Epithelial cell of esophagus (primary cell): ENCODE measurements around the gene DENND6B.

Experiments
- DNase-seq: peaks from one replicate; pipeline ENCODE4 v3.0.0; 2010; ENCODE audit warnings: low read depth
- H3K4me3 ChIP-seq: 2 replicates; pipeline ENCODE4 v1.5.1; 2011; ENCODE audit warnings: mild to moderate bottlenecking, low read length, control low read depth
- TF ChIP-seq, protein P1 (sequence below): IDR thresholded peaks from 2 replicates; pipeline ENCODE4 v1.5.1; 2011; ENCODE audit warnings: low read depth, mild to moderate bottlenecking, low read length, control low read depth, inconsistent platforms; ENCODE audit not compliant: insufficient read depth; ENCODE audit errors: missing control alignments

DENND6B gene

DNA sequence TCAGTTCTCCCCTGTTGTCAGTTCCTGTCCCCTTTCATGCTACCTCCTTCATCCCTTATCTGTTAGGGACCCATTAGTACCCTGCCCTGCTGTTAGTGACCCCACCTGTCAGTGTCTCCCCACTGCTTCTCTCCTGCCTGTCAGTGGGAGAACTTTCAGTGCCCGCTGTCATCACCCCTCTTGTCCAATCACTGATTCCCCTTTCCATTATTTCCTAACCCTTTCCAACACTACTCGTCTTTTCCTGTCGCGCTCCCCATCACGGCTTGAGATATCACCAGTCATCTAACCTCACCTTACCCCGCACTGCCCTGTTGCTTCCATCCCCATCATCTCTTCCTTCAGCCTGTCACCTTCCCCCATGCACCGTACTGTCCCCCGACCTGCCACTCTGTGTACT lies 20.3 kb upstream of the DENND6B start:
- no peak for DNase-seq
- TF ChIP-seq, protein P1, sequence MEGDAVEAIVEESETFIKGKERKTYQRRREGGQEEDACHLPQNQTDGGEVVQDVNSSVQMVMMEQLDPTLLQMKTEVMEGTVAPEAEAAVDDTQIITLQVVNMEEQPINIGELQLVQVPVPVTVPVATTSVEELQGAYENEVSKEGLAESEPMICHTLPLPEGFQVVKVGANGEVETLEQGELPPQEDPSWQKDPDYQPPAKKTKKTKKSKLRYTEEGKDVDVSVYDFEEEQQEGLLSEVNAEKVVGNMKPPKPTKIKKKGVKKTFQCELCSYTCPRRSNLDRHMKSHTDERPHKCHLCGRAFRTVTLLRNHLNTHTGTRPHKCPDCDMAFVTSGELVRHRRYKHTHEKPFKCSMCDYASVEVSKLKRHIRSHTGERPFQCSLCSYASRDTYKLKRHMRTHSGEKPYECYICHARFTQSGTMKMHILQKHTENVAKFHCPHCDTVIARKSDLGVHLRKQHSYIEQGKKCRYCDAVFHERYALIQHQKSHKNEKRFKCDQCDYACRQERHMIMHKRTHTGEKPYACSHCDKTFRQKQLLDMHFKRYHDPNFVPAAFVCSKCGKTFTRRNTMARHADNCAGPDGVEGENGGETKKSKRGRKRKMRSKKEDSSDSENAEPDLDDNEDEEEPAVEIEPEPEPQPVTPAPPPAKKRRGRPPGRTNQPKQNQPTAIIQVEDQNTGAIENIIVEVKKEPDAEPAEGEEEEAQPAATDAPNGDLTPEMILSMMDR, result no peak

DNA sequence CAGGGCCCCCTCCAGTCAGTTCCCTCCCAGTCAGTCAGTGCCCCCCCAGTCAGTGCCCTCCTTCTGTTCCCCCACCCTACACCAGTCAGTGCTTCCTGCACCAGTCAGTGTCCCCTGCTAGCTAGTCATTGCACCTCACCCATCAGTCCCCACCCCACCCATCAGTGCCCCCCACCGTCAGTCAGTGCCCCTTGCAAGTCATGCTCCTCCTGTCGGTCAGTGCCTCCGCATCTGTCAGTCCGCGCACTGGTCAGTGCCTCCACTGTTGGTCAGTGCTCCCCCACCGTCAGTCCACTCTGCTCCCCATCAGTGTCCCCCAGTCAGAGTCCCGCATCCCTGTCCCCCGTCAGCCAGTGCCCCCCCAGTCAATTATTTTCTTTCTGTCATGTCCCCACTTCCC lies 19.7 kb upstream of the DENND6B start:
- DNase-seq, result no peak
- no peak overlapping the region for H3K4me3 ChIP-seq
- TF ChIP-seq, protein P1, result no peak

More for the DNA sequence above, 20.3 kb upstream of the DENND6B start:
- H3K4me3 ChIP-seq, result no peak overlapping the region

DNA sequence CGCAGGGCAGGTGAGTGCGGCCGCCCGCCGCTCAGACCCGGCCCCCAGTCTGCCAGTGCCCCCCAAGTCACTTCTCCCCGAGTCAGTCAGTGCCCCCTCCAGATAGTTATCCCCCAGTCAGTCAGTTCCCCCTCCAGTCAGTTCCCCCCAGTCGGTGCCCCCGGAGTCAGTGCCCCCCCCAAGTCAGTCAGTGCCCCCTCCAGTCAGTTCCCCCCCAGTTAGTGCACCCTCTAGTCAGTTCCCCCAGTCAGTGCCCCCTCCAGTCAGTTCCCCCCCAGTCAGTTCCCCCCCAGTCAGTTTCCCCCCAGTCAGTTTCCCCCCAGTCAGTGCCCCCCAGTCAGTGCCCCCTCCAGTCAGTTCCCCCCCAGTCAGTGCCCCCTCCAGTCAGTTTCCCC lies 16.7 kb upstream of the DENND6B start:
- DNase-seq, result no peak
- H3K4me3 ChIP-seq, result peak overlapping the region; percentile 61
- TF ChIP-seq, protein P1, result no peak

DNA sequence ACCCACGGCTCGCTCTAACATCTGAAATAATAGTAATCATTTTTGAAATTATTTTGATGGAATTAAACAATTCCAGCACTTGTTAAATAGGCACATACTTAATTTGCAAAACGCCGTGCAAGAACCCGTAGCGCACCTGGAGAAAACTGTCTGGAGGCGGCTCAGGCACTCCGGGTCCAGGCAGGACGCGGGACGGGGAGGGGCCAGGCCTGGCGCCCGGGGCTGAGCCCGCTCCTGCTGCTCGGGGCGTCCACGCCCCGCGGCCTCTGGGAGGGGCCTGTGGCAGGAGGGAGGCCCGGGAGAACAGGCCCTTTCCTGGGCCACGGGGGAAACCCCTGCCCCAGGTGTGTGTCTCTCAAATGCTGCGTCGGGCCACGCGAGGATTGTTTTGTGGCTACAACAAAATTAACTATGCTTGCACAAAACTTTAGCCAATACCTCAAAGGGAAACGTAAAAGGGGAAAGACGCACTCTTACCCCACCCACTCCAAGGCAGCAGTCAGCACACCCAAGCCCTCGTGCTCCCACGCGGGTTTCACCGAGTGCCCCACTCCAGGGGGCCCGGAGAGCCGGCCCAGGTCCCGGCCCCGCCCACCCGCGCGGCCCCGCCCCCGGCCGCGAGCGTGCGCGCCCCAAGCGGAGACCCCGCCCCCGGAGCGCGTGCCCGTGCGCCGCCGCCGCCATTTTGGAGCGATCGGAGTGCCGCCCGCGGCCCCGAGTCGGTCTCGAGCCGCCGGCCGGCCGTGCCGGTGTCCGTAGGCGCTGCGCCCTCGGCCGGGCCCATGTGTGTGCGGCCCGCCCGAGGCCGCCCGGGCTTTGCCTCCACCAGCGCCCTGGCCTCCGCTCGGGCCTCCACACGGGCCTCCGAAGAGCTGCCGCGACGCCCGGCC lies 16.1 kb upstream of the DENND6B start, which contains the start of gene PPP6R2:
PPP6R2 (plus strand) TSS at position 677 of the 890 bp plus-strand sequence. CDS start 50,582 bp downstream, outside the sequence.
- peak; percentile 72 for DNase-seq
- TF ChIP-seq, protein P1, result no peak

DNA sequence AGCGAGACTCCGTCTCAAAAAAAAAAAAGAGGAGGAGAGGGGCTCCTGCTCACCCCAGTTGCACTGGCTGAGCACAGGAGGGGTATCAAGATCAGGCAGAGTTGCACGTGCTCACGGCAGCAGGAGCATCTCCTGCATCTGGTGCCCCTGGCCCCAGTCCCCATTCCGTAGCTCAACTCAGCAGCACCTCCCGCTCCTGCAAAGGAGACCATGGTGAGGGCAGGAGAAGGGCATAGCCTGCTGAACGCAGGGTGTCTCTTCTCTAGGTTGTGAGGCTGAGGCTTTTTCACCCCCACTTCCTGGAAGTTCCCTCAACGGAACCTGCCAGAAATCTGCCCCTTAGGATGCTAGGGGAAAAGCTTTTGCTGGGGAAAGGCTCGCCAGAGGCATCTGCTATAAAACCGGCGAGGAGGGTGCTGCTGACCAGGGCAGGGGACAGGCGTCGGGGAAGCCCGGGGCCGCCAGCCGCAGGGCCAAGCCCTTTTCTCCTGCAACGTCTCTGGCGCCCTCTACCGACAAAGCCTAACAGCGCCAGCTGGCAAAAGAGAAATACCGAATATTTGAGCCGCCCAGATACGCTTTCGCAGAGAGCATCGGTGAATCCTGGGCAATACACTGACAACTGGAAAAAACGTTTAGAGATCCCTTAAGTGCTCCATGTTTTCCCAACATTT lies 15.3 kb upstream of the DENND6B start:
- TF ChIP-seq, protein P1, result peak; percentile 95
- DNase-seq, result peak; percentile 84
- peak overlapping the region; percentile 59 for H3K4me3 ChIP-seq

More for the DNA sequence above, 16.1 kb upstream of the DENND6B start, which contains the start of gene PPP6R2:
- H3K4me3 ChIP-seq, result peak within 1 kb of the TSS; percentile 61

DNA sequence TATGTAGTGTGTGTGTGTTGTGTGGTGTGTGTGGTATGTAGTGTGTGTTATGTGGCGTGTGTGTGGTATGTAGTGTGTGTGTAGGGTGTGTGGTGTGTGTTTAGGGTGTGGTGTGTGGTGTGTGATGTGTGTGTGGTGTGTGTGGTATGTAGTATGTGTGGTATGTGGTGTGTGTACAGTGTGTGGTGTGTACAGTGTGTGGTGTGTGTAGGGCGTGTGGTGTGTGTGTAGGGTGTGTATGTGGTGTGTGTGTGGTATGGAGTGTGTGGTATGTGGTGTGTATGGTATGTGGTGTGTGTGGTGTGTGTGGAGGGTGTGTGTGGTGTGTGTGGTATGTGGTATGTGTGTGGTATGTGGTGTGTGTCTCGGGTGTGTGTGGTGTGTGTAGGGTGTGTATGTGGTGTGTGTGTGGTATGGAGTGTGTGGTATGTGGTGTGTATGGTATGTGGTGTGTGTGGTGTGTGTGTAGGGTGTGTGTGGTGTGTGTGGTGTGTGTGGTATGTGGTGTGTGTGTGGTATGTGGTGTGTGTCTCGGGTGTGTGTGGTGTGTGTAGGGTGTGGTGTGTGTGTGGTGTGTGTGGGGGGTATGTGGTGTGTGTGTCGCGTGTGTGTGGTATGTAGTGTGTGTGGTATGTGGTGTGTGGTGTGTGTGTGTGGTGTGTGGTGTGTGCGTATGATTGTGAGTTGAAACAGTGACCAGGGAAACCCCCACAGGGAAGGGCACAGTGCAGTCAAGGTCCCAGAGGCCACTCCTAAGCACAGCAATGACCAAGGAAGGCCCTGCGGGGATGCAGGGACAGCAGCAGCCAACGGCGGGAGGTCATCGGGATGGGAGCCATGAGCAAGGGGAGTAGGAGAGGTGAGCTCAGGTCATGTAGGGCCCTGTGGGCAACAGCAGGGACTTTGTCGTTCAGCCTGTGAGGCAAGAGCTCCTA lies 13.4 kb upstream of the DENND6B start:
- TF ChIP-seq, protein P1, result no peak
- H3K4me3 ChIP-seq, result no peak overlapping the region
- no peak for DNase-seq
